Measurements from ENCODE around the gene ZNF148.

The ZNF148 gene

GRCh38 chr3:125194061-125194848, 180.9 kb downstream of the ZNF148 start:
- in situ Hi-C loops (cut with MboI; ENCODE audit: low sequenced_read_pairs) = no loop called here

- in situ Hi-C loops (cut with MboI; ENCODE audit: low sequenced_read_pairs) = no loop called here
Measured at GRCh38 chr3:125192190-125193035, 182.7 kb downstream of the ZNF148 start.

DNA sequence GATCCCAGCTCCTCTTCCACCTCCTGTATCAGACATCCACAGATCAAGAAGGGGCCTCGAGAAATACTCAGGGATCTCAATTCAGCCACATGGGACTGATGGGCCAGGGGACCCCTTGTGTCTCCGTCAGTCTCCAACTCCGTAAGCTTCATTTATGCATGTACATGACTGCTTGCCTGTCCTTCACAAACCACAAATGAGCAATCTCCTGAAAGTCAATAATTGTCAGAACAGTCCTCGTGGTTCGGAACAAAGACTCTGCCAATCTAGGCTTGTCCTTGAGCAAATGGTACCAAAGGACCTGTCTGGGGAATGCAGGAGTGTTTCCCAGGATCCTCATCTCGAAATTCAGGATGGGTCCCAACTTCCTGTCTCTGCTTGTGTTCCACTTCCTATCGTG, 183.4 kb downstream of the ZNF148 start:
- in situ Hi-C loops (cut with MboI; ENCODE audit: low sequenced_read_pairs) = no loop called here

- in situ Hi-C loops (cut with MboI; ENCODE audit: low sequenced_read_pairs) = no loop called here
Measured at GRCh38 chr3:125191256-125191655, 183.9 kb downstream of the ZNF148 start.

- in situ Hi-C loops (cut with MboI; ENCODE audit: low sequenced_read_pairs) = no loop called here
Measured at GRCh38 chr3:125190786-125191185, 184.3 kb downstream of the ZNF148 start.

DNA sequence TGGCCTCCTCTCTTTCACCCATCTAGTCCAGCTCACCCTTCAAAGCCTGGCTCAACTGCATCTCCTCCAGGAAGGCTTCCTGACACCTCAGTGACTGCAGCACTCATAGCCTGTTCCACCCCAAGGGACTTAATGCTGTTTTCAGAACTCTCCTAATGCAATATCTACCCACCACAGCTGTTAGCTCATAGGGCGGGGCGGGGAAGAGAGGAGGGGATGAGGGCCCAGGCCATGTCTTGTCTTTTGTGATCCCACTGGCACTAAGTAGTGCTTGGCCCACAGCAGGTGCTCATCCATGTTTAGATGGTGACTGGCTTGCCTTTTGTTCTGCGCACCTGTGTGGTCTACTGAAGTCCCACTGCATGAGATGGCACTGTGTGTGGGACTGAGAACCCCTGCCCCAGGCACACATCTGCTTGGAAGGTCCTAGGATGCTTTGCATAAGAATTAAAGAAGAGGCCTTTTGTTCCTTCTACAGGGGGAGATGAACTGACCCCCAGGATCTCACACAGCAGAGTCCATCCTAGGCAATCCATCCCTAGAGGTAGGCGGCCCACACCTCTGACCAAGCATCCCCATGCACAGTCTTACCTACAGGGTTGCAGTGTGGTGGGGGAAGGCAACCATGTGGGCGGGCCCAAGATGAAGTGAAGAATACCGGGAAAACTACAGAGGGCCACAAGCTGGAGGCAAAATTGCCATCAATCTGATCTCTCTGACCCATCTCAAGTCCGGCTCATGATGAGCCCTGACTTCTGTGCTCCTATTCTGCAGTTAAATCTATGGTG, 185.6 kb downstream of the ZNF148 start:
- in situ Hi-C loops (cut with MboI; ENCODE audit: low sequenced_read_pairs) = no loop called here

DNA sequence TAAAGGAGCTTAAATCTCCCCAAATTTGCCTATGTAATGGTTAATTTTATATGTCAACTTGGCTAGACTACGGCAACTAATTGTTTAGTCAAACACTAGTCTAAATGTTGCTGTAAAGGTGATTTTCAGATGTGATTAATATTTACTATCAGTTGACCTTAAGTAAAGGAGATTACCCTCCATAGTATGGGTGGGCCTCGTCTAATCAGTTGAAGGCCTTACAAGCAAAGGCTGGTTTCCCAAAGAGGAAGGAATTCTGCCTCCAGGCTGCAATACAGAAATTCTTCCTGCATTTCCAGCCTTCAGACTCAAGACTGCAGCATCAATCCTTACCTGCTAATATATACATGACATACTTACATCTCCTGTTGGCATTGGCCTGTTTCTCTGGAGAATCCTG, 186.2 kb downstream of the ZNF148 start:
- in situ Hi-C loops (cut with MboI; ENCODE audit: low sequenced_read_pairs) = no loop called here

DNA sequence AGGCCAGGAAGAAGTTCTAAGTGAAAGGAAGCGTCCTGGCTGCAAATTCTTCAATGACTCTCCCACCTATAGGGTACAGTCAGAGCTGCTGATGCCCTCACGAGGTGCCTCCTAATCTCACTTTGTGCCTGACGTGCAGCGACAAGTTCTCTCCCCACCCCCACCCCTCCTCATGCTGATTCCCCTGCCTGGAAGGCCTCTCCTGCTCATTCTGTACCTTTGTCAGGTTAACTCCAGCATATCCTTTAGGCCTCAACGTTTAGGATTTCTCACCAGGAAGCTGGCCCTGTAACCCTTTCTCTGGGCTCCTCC, 187.6 kb downstream of the ZNF148 start:
- in situ Hi-C loops (cut with MboI; ENCODE audit: low sequenced_read_pairs) = no loop called here

DNA sequence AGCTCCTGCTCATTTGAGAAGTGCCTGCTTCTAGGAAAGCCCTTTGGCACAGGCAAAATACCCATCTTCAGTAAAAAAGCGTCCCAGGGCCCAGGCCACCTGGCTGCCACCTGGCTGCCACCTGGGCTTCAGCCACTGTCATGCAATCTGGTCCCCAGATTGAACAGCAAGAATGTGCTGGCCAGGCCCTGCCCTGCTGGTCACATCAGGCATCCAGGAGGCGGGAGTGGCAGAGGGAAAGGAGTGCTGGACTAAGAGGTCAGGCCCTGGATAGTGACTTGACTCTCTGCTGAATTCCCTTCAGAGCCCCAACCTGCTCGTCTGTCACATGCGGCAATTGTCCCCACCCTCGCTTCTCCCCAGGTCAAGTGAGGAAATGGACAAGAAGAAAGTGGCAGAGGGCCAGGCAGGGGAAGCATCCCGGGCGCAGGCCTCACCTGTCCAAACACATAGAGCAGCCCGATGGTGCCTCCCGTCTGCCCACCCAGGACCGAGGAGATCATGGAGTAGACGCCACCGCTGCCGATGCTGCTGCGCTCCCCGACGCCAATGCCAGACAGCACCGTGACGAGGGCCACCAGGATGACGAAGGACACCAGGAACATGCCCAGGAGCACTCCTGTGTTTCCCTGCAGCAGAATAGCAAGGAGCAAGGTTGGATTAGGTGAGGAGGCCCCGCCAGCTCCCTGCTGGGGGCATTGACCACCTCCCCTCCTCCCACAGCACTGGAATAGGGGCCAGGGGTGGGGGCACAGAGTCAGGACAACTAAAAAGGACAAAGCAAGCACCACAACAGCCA, 188.1 kb downstream of the ZNF148 start:
- in situ Hi-C loops (cut with MboI; ENCODE audit: low sequenced_read_pairs) = no loop called here

- in situ Hi-C loops (cut with MboI; ENCODE audit: low sequenced_read_pairs) = no loop called here
Measured at GRCh38 chr3:125186261-125186787, 188.8 kb downstream of the ZNF148 start.

- in situ Hi-C loops (cut with MboI; ENCODE audit: low sequenced_read_pairs) = no loop called here
Measured at GRCh38 chr3:125185805-125186204, 189.3 kb downstream of the ZNF148 start.

DNA sequence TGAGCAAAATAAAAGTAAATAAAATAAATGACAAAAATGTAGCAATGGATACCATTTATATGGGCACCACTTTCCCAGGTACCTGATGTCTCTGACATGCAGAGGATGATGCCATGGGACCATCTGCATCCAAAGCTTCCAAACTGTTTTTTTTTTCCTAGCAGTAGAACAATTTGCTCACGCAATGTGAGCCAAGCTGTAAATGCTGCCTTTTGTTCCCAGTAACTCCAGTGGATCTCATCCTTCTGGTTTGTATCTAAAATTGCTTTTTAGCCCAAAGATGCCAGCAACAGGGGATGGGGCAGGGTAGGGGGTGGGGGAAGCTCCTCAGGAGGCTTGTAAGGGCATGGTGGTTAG, 195.3 kb downstream of the ZNF148 start:
- in situ Hi-C loops (cut with MboI; ENCODE audit: low sequenced_read_pairs) = no loop called here

DNA sequence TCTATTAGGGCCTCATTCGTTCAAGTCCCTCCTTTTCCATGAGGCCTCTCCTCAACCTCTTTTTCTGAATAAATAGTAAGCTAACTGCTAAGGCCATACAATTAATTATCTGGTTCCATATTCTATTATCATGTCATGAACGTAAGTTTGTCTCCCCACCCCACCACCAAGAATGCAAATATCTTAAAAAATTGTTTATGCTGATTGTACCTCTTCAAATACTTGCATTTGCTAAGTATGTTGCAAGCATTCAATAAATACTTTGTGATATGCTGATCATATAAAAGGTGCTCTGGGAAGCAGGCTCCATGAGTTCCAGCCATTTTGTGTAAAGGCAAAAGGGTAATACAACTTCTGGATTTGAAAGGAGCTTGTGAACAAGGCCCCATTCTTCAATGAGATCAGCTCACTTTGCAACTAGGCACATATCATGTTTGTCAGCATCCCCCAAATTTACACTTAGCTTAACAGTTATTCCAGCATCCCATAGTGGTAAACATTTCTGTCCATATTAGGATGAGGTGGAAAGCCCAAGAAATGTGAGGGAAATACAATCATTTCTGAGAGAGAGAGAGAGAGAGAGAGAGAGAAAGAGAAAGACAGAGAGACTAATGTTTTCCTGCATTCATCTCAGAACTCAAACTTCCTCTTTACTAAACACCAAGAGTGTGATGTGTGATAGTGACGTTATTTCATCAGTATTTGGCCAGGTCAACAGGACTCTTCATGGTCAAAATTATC, 195.8 kb downstream of the ZNF148 start:
- in situ Hi-C loops (cut with MboI; ENCODE audit: low sequenced_read_pairs) = no loop called here

GRCh38 chr3:125177746-125178145, 197.4 kb downstream of the ZNF148 start:
- in situ Hi-C loops (cut with MboI; ENCODE audit: low sequenced_read_pairs) = no loop called here

All from HL-60/S4 (cell line).